Fibroblast of lung (primary cell): ENCODE data around the gene CYP4F22. TPM values are rescaled to one million over a fixed set of nuclear protein-coding genes. Genes with fewer than 3 reads are reported as not detected.

Source experiments
- DNase-seq, 2 donors: peaks; one replicate each; pipeline versions ENCODE4 v3.0.0 to v3.0.0-alpha.2; 2010; ENCODE audit warnings: low read depth in 2 of 2
- H2AFZ ChIP-seq: 2 replicates; pipeline ENCODE4 v1.5.1; 2012; ENCODE audit warnings: low read length, control low read depth, inconsistent platforms
- H3K27ac ChIP-seq: 2 replicates; pipeline ENCODE4 v1.5.1; 2011; ENCODE audit warnings: low read length, control low read depth; ENCODE audit not compliant: insufficient read depth
- H3K27me3 ChIP-seq: 2 replicates; pipeline ENCODE4 v1.5.1; 2011; ENCODE audit warnings: mild to moderate bottlenecking, low read length; ENCODE audit not compliant: control insufficient read depth, insufficient read depth
- H3K36me3 ChIP-seq: 2 replicates; pipeline ENCODE4 v1.5.1; 2011; ENCODE audit warnings: low read length; ENCODE audit not compliant: control insufficient read depth, insufficient read depth
- H3K4me1 ChIP-seq: 2 replicates; pipeline ENCODE4 v1.5.1; 2011; ENCODE audit warnings: low read length; ENCODE audit not compliant: control insufficient read depth, insufficient read depth; ENCODE audit errors: extremely low read depth
- H3K4me2 ChIP-seq: 2 replicates; pipeline ENCODE4 v1.5.1; 2011; ENCODE audit warnings: low read length, control low read depth; ENCODE audit not compliant: insufficient read depth; ENCODE audit errors: extremely low read depth
- H3K4me3 ChIP-seq, 4 experiments: fragments of 200-600 bp in 1 of 4; sonication (generic) in 1 of 4; replicated peaks in 1 of 4; 2 replicates each; pipeline ENCODE4 v1.5.1; 2011 to 2016; ENCODE audit warnings: low read length in 4 of 4, low read depth in 3 of 4, mild to moderate bottlenecking in 3 of 4, control low read depth in 2 of 4, inconsistent platforms in 1 of 4, mixed read lengths in 1 of 4; ENCODE audit not compliant: insufficient read depth in 1 of 4; ENCODE audit errors: control extremely low read depth in 1 of 4
- H3K79me2 ChIP-seq: 2 replicates; pipeline ENCODE4 v1.5.1; 2012; ENCODE audit warnings: mild to moderate bottlenecking, low read length, inconsistent platforms; ENCODE audit not compliant: control insufficient read depth, insufficient read depth
- H3K9ac ChIP-seq: 2 replicates; pipeline ENCODE4 v1.5.1; 2011; ENCODE audit warnings: mild to moderate bottlenecking, low read length, control low read depth; ENCODE audit not compliant: insufficient read depth
- H3K9me3 ChIP-seq: 2 replicates; pipeline ENCODE4 v1.5.1; 2012; ENCODE audit warnings: low read depth, low read length; ENCODE audit not compliant: control insufficient read depth, insufficient read depth
- H4K20me1 ChIP-seq: 2 replicates; pipeline ENCODE4 v1.5.1; 2011; ENCODE audit warnings: low read length; ENCODE audit not compliant: control insufficient read depth, insufficient read depth; ENCODE audit errors: extremely low read depth
- EZH2 ChIP-seq: IDR thresholded peaks from 2 replicates; pipeline ENCODE4 v1.5.1; 2012; ENCODE audit warnings: low read length, control low read depth, mild to moderate bottlenecking; ENCODE audit errors: missing control alignments
- polyA minus RNA-seq: library from RNA; depleted of rRNA, polyadenylated mRNA; stranded (reverse); fragments of >200 nt; gene quantifications from 2 replicates; pipeline ENCODE4 v1.2.3, GENCODE V29; 2011; ENCODE audit warnings: low replicate concordance
- polyA plus RNA-seq, 2 donors: library from polyadenylated mRNA; depleted of rRNA in 1 of 2; stranded (reverse) in 1 of 2; unstranded in 1 of 2; fragments of >200 nt; gene quantifications; 2 replicates each; pipeline ENCODE4 v1.2.1, GENCODE V29; 2011 to 2012; ENCODE audit warnings: missing spikeins in 1 of 2
- total RNA-seq: library from RNA; depleted of rRNA; stranded (reverse); fragments of >200 nt; gene quantifications from 2 replicates; pipeline ENCODE4 v1.2.1, GENCODE V29; 2014
- TF ChIP-seq, protein P1 (sequence below), 2 donors: IDR thresholded peaks in 1 of 2; conservative IDR thresholded peaks in 1 of 2; 1 replicate in 1 of 2; 2 replicates in 1 of 2; pipeline ENCODE4 v1.5.1; 2011 to 2012; ENCODE audit warnings: low read length in 2 of 2, control low read depth in 1 of 2, inconsistent platforms in 1 of 2, low read depth in 1 of 2, mild to moderate bottlenecking in 1 of 2

The CYP4F22 gene
- not detected in 2 replicates for total RNA-seq
- not detected in 2 replicates for polyA plus RNA-seq
- polyA plus RNA-seq (2012) = not detected in 2 replicates
- not detected in 2 replicates for polyA minus RNA-seq

GRCh38 chr19:15508035-15508710, at the start of gene CYP4F22:
Gene CYP4F22, plus strand, starts transcription at chr19:15508525. Its CDS starts 16,812 bp downstream, at chr19:15525337.
- Histone ChIP-seq H3K27me3 (peaks cover 6% of the 10 kb centered on the region), H3K27ac (no peak within 1 kb of the TSS), H3K9ac (no peak within 1 kb of the TSS), H3K36me3 (no peaks in the 10 kb centered on the region), H4K20me1 (no peaks in the 10 kb centered on the region), H3K4me1 (no peaks in the 10 kb centered on the region), H3K4me2 (no peak within 1 kb of the TSS), H3K4me3 (no peak within 1 kb of the TSS), H2AFZ (no peak within 1 kb of the TSS), H3K9me3 (no peaks in the 10 kb centered on the region), H3K79me2 (no peaks in the 10 kb centered on the region)
- no peak for TF ChIP-seq EZH2
- TF ChIP-seq, protein P1, sequence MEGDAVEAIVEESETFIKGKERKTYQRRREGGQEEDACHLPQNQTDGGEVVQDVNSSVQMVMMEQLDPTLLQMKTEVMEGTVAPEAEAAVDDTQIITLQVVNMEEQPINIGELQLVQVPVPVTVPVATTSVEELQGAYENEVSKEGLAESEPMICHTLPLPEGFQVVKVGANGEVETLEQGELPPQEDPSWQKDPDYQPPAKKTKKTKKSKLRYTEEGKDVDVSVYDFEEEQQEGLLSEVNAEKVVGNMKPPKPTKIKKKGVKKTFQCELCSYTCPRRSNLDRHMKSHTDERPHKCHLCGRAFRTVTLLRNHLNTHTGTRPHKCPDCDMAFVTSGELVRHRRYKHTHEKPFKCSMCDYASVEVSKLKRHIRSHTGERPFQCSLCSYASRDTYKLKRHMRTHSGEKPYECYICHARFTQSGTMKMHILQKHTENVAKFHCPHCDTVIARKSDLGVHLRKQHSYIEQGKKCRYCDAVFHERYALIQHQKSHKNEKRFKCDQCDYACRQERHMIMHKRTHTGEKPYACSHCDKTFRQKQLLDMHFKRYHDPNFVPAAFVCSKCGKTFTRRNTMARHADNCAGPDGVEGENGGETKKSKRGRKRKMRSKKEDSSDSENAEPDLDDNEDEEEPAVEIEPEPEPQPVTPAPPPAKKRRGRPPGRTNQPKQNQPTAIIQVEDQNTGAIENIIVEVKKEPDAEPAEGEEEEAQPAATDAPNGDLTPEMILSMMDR (conservative IDR thresholded peaks at IDR 0.05 in 1 of 2, IDR thresholded peaks at IDR 0.05 in 1 of 2; ENCODE audit: low read depth in 1 of 2, low read length in 2 of 2) = no peak
- DNase-seq = no peak

- no peaks in the 10 kb centered on the region for H3K4me1 ChIP-seq
- TF ChIP-seq, protein P1 (conservative IDR thresholded peaks at IDR 0.05 in 1 of 2, IDR thresholded peaks at IDR 0.05 in 1 of 2; ENCODE audit: low read depth in 1 of 2, low read length in 2 of 2) = no peak
- TF ChIP-seq EZH2 = no peak
- no peaks in the 10 kb centered on the region for H3K79me2 ChIP-seq
- no peak overlapping the region for H3K4me2 ChIP-seq
- no peak overlapping the region for H2AFZ ChIP-seq
- no peaks in the 10 kb centered on the region for H3K36me3 ChIP-seq
- no peak overlapping the region for H3K9ac ChIP-seq
- no peak for DNase-seq
- no peaks in the 10 kb centered on the region for H4K20me1 ChIP-seq
- H3K27ac ChIP-seq = no peak overlapping the region
- H3K27me3 ChIP-seq = peaks cover 17% of the 10 kb centered on the region
- no peaks in the 10 kb centered on the region for H3K9me3 ChIP-seq
- no peak overlapping the region for H3K4me3 ChIP-seq
These were observed 46.6 kb upstream of the CYP4F22 start for GRCh38 chr19:15461694-15462093.

- no peaks in the 10 kb centered on the region for H3K4me1 ChIP-seq
- H3K79me2 ChIP-seq = no peaks in the 10 kb centered on the region
- H3K9me3 ChIP-seq = no peaks in the 10 kb centered on the region
- H4K20me1 ChIP-seq = no peaks in the 10 kb centered on the region
- no peaks in the 10 kb centered on the region for H3K36me3 ChIP-seq
- H3K4me3 ChIP-seq = no peak overlapping the region
- peaks cover 8% of the 10 kb centered on the region for H3K27me3 ChIP-seq
- no peak overlapping the region for H3K27ac ChIP-seq
- H2AFZ ChIP-seq = no peak overlapping the region
- no peak for DNase-seq
- H3K9ac ChIP-seq = no peak overlapping the region
- TF ChIP-seq, protein P1 (conservative IDR thresholded peaks at IDR 0.05 in 1 of 2, IDR thresholded peaks at IDR 0.05 in 1 of 2; ENCODE audit: low read depth in 1 of 2, low read length in 2 of 2) = no peak
- TF ChIP-seq EZH2 = no peak
- H3K4me2 ChIP-seq = no peak overlapping the region
These were observed 44.4 kb upstream of the CYP4F22 start for GRCh38 chr19:15463861-15464371.
